ENCODE measurements around the gene ATG2A. TPM values are rescaled to one million over a fixed set of nuclear protein-coding genes. Genes with fewer than 3 reads are reported as not detected.

The ATG2A gene
- total and polyA plus RNA-seq, 2 donors (not counting 3 experiments of a cell fraction or from before 2014, with no cell fraction given), result 13.4 to 24.3 TPM

DNA sequence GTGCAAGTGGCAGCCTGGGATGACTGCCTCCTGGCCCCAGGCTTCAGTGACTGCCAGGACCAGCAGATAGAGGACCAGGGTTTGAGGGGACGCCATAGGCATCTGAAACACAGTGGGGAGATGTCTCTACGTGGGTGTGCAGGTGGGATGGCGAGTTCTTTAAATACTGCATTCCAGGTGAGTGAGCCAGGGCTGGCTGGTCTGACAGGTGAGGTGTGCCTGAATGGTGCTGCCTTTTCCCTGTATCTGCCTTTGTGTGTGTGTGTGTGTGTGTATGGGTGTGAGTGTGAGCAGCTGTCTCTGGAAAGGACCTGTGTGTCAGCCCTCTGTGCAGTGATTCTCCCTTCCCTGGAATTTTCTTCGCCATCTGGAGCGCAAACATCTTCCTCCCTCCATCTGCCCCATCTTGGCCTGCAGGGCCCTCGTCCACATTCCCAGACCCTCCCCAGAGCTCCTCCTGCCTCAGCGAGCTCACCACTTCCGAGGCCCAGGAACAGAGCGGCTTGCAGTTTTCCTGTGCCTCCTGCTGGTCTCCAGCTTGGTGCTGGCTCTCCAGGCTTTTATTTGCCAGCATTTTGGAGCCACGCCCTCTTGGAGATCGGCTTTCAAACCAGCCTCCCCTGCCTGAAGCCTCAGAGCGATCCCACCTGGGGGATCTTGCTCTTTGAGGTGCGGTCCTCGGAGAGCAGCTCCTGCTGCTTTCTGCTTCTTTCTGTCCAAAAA is 18.5 kb upstream of the ATG2A start, which contains the start of gene GPHA2:
GPHA2 (minus strand) TSS at position 535 of the 723 bp plus-strand sequence; CDS start at position 102, 433 bp downstream.
- H3K4me2 ChIP-seq (ENCODE audit: insufficient read depth, low read length), result no peak within 1 kb of the TSS
- dilution Hi-C loops (cut with MboI; ENCODE audit: extremely low pct_ligation_motif_present, low sequenced_read_pairs), result no loop called here
- H3K9ac ChIP-seq (replicated peaks; ENCODE audit: extremely low read depth, insufficient read depth, low read length), result no peak within 1 kb of the TSS
- no peaks in the 10 kb centered on the region for H3K4me1 ChIP-seq (ENCODE audit: control insufficient read depth, extremely low read depth, insufficient read depth, low read length)
- H3K27ac ChIP-seq (ENCODE audit: insufficient read depth, low read depth, low read length), result no peak within 1 kb of the TSS
- no peaks in the 10 kb centered on the region for H4K20me1 ChIP-seq (replicated peaks; ENCODE audit: control insufficient read depth, extremely low read depth, insufficient read depth, low read length)
- DNase-seq (ENCODE audit: low read depth, low spot score), result no peak
- intact Hi-C loops (cut with micrococcal nuclease), result no loop called here
- H2AFZ ChIP-seq (ENCODE audit: low read depth, low read length), result no peak within 1 kb of the TSS
- no peaks in the 10 kb centered on the region for H3K9me1 ChIP-seq (replicated peaks; ENCODE audit: control insufficient read depth, extremely low read depth, insufficient read depth, low read length)
- ChIA-PET CTCF (interaction anchor here (1.1 to 2.5 kb wide), 3 partner anchors 13 to 61 kb away, joined by 3 to 14 read pairs (median 5); partner anchors contain the start of gene BATF2), POLR2A (no interaction called here)
- TF ChIP-seq POLR2A (IDR thresholded peaks at IDR 0.05; ENCODE audit: low read depth, low read length), result no peak
- TF ChIP-seq MYC (IDR thresholded peaks at IDR 0.05; ENCODE audit: low read depth, low read length), result no peak
- no peak for TF ChIP-seq JUN (IDR thresholded peaks at IDR 0.05; ENCODE audit: borderline replicate concordance, insufficient read depth, insufficient read length, low read depth)
- TF ChIP-seq, protein P1, sequence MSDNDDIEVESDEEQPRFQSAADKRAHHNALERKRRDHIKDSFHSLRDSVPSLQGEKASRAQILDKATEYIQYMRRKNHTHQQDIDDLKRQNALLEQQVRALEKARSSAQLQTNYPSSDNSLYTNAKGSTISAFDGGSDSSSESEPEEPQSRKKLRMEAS (IDR thresholded peaks at IDR 0.05; ENCODE audit: insufficient read depth, insufficient read length), result no peak
- no peak for FAIRE-seq
- H3K27me3 ChIP-seq (ENCODE audit: control insufficient read depth in 2 of 2, insufficient read depth in 2 of 2, low read length in 2 of 2), result no peaks in the 10 kb centered on the region
- H3K4me3 ChIP-seq (replicated peaks in 1 of 3; ENCODE audit: insufficient read depth in 1 of 3, low read depth in 1 of 3, low read length in 3 of 3), result no peak within 1 kb of the TSS
- BruUV-seq (replicated peaks), result no TSS peak
- no peaks in the 10 kb centered on the region for H3K79me2 ChIP-seq (ENCODE audit: control insufficient read depth, insufficient read depth, low read length)
- H3K36me3 ChIP-seq (ENCODE audit: control insufficient read depth in 2 of 2, extremely low read depth in 1 of 2, insufficient read depth in 2 of 2, low read length in 2 of 2), result peaks cover 0 to 25% of the 10 kb centered on the region in 2 experiments
- H3K9me3 ChIP-seq (replicated peaks; ENCODE audit: control insufficient read depth, insufficient read depth, low read length), result no peaks in the 10 kb centered on the region

DNA sequence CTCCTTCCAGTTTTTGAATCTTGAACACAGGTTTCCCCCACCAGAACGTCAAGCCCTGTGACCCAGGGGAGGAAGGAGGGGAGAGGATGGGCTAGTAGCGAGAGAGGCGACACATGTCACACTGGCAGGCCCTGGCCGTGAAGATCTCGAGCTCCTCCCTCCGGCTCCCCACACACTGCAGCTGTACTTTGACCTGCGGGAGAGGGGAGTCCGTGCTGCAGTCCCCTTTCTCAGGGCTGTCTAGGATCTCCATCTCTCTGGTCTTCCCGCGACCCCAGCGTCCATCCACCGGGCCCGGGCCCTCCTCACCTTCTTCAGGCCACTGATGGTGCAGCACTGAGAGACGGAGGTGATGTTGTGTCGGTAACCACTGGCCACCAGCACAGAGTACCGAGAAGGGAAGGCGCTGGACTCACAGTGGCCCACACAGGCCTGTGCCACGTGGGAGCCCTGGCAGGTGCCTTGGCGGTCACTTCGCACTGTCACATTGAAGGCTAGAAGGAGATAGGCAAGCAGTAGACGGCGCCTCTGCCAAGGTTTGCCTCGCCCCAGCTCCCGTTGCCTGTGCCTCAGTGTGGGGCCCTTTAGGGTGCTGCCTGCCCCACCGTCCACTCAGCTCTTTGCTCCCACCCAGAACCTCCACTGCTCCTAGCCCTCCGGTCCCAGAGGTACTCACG is 17.8 kb upstream of the ATG2A start:
- CTCF ChIA-PET, result interaction anchor here (1.1 to 2.5 kb wide), 4 partner anchors 11 to 62 kb away, joined by 3 to 14 read pairs (median 4); partner anchors contain the start of genes BATF2 and PPP2R5B
- dilution Hi-C loops (cut with MboI; ENCODE audit: extremely low pct_ligation_motif_present, low sequenced_read_pairs), result no loop called here

More for the DNA sequence above, 17.8 kb upstream of the ATG2A start:
- no peaks in the 10 kb centered on the region for H3K9me3 ChIP-seq (replicated peaks; ENCODE audit: control insufficient read depth, insufficient read depth, low read length)
- POLR2A ChIA-PET, result no interaction called here
- H3K27me3 ChIP-seq (ENCODE audit: control insufficient read depth in 2 of 2, insufficient read depth in 2 of 2, low read length in 2 of 2), result no peaks in the 10 kb centered on the region
- peaks cover 1 to 30% of the 10 kb centered on the region in 2 experiments for H3K36me3 ChIP-seq (ENCODE audit: control insufficient read depth in 2 of 2, extremely low read depth in 1 of 2, insufficient read depth in 2 of 2, low read length in 2 of 2)
- H3K79me2 ChIP-seq (ENCODE audit: control insufficient read depth, insufficient read depth, low read length), result no peaks in the 10 kb centered on the region
- FAIRE-seq, result no peak
- no peaks in the 10 kb centered on the region for H3K9me1 ChIP-seq (replicated peaks; ENCODE audit: control insufficient read depth, extremely low read depth, insufficient read depth, low read length)
- no peak for DNase-seq (ENCODE audit: low read depth, low spot score)
- no peak overlapping the region for H3K9ac ChIP-seq (replicated peaks; ENCODE audit: extremely low read depth, insufficient read depth, low read length)
- H3K4me1 ChIP-seq (ENCODE audit: control insufficient read depth, extremely low read depth, insufficient read depth, low read length), result no peaks in the 10 kb centered on the region
- BruUV-seq (replicated peaks), result no TSS peak
- intact Hi-C loops (cut with micrococcal nuclease), result no loop called here
- TF ChIP-seq FOS (IDR thresholded peaks at IDR 0.05; ENCODE audit: borderline replicate concordance, insufficient read depth, low read length) (no peak), MYC (IDR thresholded peaks at IDR 0.05; ENCODE audit: low read depth, low read length) (no peak), POLR2AphosphoS5 (IDR thresholded peaks at IDR 0.05; ENCODE audit: insufficient read depth, low read depth, low read length) (no peak), GATA2 (IDR thresholded peaks at IDR 0.05; ENCODE audit: insufficient read depth, insufficient read length, low read depth, low read length) (no peak), JUN (IDR thresholded peaks at IDR 0.05; ENCODE audit: borderline replicate concordance, insufficient read depth, insufficient read length, low read depth) (no peak), EZH2 (IDR thresholded peaks at IDR 0.05; ENCODE audit: borderline replicate concordance, low read depth, low read length, severe bottlenecking) (no peak), POLR2A (IDR thresholded peaks at IDR 0.05; ENCODE audit: low read depth, low read length) (no peak)
- TF ChIP-seq, protein P2, sequence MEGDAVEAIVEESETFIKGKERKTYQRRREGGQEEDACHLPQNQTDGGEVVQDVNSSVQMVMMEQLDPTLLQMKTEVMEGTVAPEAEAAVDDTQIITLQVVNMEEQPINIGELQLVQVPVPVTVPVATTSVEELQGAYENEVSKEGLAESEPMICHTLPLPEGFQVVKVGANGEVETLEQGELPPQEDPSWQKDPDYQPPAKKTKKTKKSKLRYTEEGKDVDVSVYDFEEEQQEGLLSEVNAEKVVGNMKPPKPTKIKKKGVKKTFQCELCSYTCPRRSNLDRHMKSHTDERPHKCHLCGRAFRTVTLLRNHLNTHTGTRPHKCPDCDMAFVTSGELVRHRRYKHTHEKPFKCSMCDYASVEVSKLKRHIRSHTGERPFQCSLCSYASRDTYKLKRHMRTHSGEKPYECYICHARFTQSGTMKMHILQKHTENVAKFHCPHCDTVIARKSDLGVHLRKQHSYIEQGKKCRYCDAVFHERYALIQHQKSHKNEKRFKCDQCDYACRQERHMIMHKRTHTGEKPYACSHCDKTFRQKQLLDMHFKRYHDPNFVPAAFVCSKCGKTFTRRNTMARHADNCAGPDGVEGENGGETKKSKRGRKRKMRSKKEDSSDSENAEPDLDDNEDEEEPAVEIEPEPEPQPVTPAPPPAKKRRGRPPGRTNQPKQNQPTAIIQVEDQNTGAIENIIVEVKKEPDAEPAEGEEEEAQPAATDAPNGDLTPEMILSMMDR (IDR thresholded peaks at IDR 0.05; ENCODE audit: extremely low read depth in 1 of 2, insufficient read depth in 1 of 2, low read depth in 1 of 2, low read length in 2 of 2), result no peak
- TF ChIP-seq, protein P1 (IDR thresholded peaks at IDR 0.05; ENCODE audit: insufficient read depth, insufficient read length), result no peak
- no peaks in the 10 kb centered on the region for H4K20me1 ChIP-seq (replicated peaks; ENCODE audit: control insufficient read depth, extremely low read depth, insufficient read depth, low read length)
- H3K27ac ChIP-seq (ENCODE audit: insufficient read depth, low read depth, low read length), result no peak overlapping the region
- H3K4me2 ChIP-seq (ENCODE audit: insufficient read depth, low read length), result no peak overlapping the region
- no peak overlapping the region for H3K4me3 ChIP-seq (replicated peaks in 1 of 3; ENCODE audit: insufficient read depth in 1 of 3, low read depth in 1 of 3, low read length in 3 of 3)
- H2AFZ ChIP-seq (ENCODE audit: low read depth, low read length), result no peak overlapping the region
